ENCODE results near the gene CCDC13. TPM values are rescaled to one million over a fixed set of nuclear protein-coding genes. Genes with fewer than 3 reads are reported as not detected.

The CCDC13 gene
- total and polyA plus RNA-seq, 2 donors (not counting 1 experiment from before 2014, with no cell fraction given), result 0.41 to 0.66 TPM

GRCh38 chr3:42736081-42736480 lies 37.0 kb downstream of the CCDC13 start:
- no peak overlapping the region for H3K4me3 ChIP-seq (replicated peaks in 1 of 4; ENCODE audit: control extremely low read depth in 1 of 4, insufficient read depth in 1 of 4, low read depth in 3 of 4, low read length in 4 of 4)
- no peaks in the 10 kb centered on the region for H3K9me3 ChIP-seq (ENCODE audit: control insufficient read depth, insufficient read depth, low read depth, low read length)
- no peaks in the 10 kb centered on the region for H3K36me3 ChIP-seq (ENCODE audit: control insufficient read depth, insufficient read depth, low read length)
- no peak for DNase-seq (ENCODE audit: low read depth in 2 of 2)
- no peaks in the 10 kb centered on the region for H3K79me2 ChIP-seq (ENCODE audit: control insufficient read depth, insufficient read depth, low read length)
- H3K9ac ChIP-seq (ENCODE audit: insufficient read depth, low read length), result no peak overlapping the region
- no peaks in the 10 kb centered on the region for H4K20me1 ChIP-seq (ENCODE audit: control insufficient read depth, extremely low read depth, insufficient read depth, low read length)
- H3K27me3 ChIP-seq (ENCODE audit: control insufficient read depth, insufficient read depth, low read length), result peaks cover 10% of the 10 kb centered on the region
- H3K27ac ChIP-seq (ENCODE audit: insufficient read depth, low read length), result no peak overlapping the region
- no peaks in the 10 kb centered on the region for H3K4me1 ChIP-seq (ENCODE audit: control insufficient read depth, extremely low read depth, insufficient read depth, low read length)
- H3K4me2 ChIP-seq (ENCODE audit: extremely low read depth, insufficient read depth, low read length), result no peak overlapping the region
- H2AFZ ChIP-seq (ENCODE audit: low read length), result no peak overlapping the region
- no peak for TF ChIP-seq EZH2 (IDR thresholded peaks at IDR 0.05; ENCODE audit: low read length, missing control alignments)
- TF ChIP-seq CTCF (conservative IDR thresholded peaks at IDR 0.05 in 1 of 2, IDR thresholded peaks at IDR 0.05 in 1 of 2; ENCODE audit: low read depth in 1 of 2, low read length in 2 of 2), result no peak

- TF ChIP-seq EZH2 (IDR thresholded peaks at IDR 0.05; ENCODE audit: low read length, missing control alignments) (no peak), CTCF (conservative IDR thresholded peaks at IDR 0.05 in 1 of 2, IDR thresholded peaks at IDR 0.05 in 1 of 2; ENCODE audit: low read depth in 1 of 2, low read length in 2 of 2) (no peak)
- Histone ChIP-seq H3K79me2 (ENCODE audit: control insufficient read depth, insufficient read depth, low read length) (no peaks in the 10 kb centered on the region), H3K27ac (ENCODE audit: insufficient read depth, low read length) (no peak overlapping the region), H2AFZ (ENCODE audit: low read length) (no peak overlapping the region), H4K20me1 (ENCODE audit: control insufficient read depth, extremely low read depth, insufficient read depth, low read length) (no peaks in the 10 kb centered on the region), H3K9ac (ENCODE audit: insufficient read depth, low read length) (no peak overlapping the region), H3K9me3 (ENCODE audit: control insufficient read depth, insufficient read depth, low read depth, low read length) (no peaks in the 10 kb centered on the region), H3K4me3 (replicated peaks in 1 of 4; ENCODE audit: control extremely low read depth in 1 of 4, insufficient read depth in 1 of 4, low read depth in 3 of 4, low read length in 4 of 4) (no peak overlapping the region), H3K27me3 (ENCODE audit: control insufficient read depth, insufficient read depth, low read length) (peaks cover 10% of the 10 kb centered on the region), H3K4me1 (ENCODE audit: control insufficient read depth, extremely low read depth, insufficient read depth, low read length) (no peaks in the 10 kb centered on the region), H3K36me3 (ENCODE audit: control insufficient read depth, insufficient read depth, low read length) (no peaks in the 10 kb centered on the region), H3K4me2 (ENCODE audit: extremely low read depth, insufficient read depth, low read length) (no peak overlapping the region)
- DNase-seq (ENCODE audit: low read depth in 2 of 2), result no peak
Measured at GRCh38 chr3:42735615-42736014, 37.4 kb downstream of the CCDC13 start.

- no peak overlapping the region for H3K27ac ChIP-seq (ENCODE audit: insufficient read depth, low read length)
- H2AFZ ChIP-seq (ENCODE audit: low read length), result no peak overlapping the region
- H4K20me1 ChIP-seq (ENCODE audit: control insufficient read depth, extremely low read depth, insufficient read depth, low read length), result no peaks in the 10 kb centered on the region
- no peak for DNase-seq (ENCODE audit: low read depth in 2 of 2)
- H3K9me3 ChIP-seq (ENCODE audit: control insufficient read depth, insufficient read depth, low read depth, low read length), result no peaks in the 10 kb centered on the region
- TF ChIP-seq EZH2 (IDR thresholded peaks at IDR 0.05; ENCODE audit: low read length, missing control alignments) (no peak), CTCF (conservative IDR thresholded peaks at IDR 0.05 in 1 of 2, IDR thresholded peaks at IDR 0.05 in 1 of 2; ENCODE audit: low read depth in 1 of 2, low read length in 2 of 2) (no peak)
- no peaks in the 10 kb centered on the region for H3K79me2 ChIP-seq (ENCODE audit: control insufficient read depth, insufficient read depth, low read length)
- H3K27me3 ChIP-seq (ENCODE audit: control insufficient read depth, insufficient read depth, low read length), result peaks cover 10% of the 10 kb centered on the region
- H3K4me1 ChIP-seq (ENCODE audit: control insufficient read depth, extremely low read depth, insufficient read depth, low read length), result no peaks in the 10 kb centered on the region
- H3K36me3 ChIP-seq (ENCODE audit: control insufficient read depth, insufficient read depth, low read length), result no peaks in the 10 kb centered on the region
- H3K4me2 ChIP-seq (ENCODE audit: extremely low read depth, insufficient read depth, low read length), result no peak overlapping the region
- no peak overlapping the region for H3K9ac ChIP-seq (ENCODE audit: insufficient read depth, low read length)
- H3K4me3 ChIP-seq (replicated peaks in 1 of 4; ENCODE audit: control extremely low read depth in 1 of 4, insufficient read depth in 1 of 4, low read depth in 3 of 4, low read length in 4 of 4), result no peak overlapping the region
Measured at GRCh38 chr3:42735019-42735418, 38.0 kb downstream of the CCDC13 start.
